GM18517 (cell line): ENCODE measurements around the gene RIOK1.
"Not testable (repeated sequence)": the region's sequence is repeated elsewhere in the genome, so short reads cannot be mapped to it uniquely, and the experiment has no call there.

Experiments
- ATAC-seq: cut with Tn5 transposase; IDR thresholded peaks from one replicate; pipeline ENCODE4 v1.9.1; 2021; ENCODE audit warnings: mild to moderate bottlenecking, moderate library complexity; ENCODE audit not compliant: unreplicated experiment

RIOK1 gene

DNA sequence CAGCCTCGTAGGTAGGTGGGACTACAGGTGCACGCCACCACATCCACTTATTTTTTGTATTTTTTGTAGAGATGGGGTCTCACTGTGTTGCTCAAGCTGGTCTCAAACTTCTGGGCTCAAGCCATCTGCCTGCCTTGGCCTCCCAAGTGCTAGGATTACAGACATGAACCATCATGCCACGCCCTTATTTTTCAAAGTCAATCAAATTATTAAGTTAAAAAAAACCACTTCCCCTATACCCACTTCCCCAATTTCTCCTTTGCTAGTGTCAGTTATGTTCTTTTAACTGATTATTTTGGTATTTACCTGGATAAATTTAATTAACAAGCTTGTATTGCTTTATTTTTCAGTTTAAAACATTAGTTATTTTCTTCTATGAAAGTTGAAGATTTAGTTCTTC lies 49.6 kb downstream of the RIOK1 start:
- no peak for ATAC-seq

DNA sequence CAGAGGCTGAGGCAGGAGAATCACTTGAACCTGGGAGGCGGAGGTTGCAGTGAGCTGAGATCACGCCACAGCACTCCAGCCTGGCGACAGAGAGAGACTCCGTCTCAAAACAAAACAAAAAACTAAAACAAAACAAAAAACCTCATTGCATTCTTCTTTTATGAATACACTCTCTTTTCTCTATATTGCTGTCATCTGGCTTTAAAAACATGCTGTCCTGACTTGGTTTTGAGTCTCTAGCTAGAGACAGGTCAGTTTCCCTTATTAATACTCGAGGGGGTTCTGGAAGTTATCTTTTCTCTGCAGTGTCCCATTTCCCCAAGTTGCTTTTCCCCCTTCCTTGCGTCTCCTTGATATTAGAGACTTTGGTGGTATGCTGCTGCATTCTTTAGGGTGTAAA lies 50.9 kb downstream of the RIOK1 start:
- ATAC-seq, result no peak

DNA sequence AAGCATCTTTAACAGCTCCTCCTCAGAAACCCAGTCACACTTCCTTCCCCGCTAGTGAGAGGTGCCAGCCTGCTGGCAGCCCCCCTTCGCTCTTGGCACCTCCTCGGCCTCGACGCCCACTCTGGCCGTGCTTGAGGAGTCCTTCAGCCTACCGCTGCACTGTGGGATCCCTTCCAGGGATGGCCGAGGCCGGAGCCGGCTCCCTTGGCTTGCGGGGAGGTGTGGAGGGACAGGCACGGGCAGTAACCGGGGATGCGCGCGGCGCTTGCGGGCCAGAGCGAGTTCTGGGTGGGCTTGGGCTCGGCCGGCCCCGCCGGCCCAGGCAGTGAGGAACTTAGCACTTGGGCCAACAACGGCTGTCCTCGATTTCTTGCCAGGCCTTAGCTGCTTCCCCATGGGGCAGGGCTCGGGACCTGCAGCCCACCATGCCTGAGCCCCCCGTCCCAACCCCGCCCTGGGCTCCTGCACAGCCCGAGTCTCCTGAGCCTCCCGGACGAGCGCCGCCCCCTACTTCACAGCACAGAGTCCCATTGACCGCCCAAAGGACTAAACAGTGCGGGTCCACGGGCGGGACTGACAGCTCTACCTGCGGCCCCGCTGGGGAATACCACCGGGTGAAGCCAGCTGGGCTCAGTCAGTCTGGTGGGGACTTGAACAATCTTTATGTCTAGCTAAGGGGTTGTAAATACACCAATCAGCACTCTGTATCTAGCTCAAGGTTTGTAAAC lies 51.6 kb downstream of the RIOK1 start:
- ATAC-seq, result no peak

DNA sequence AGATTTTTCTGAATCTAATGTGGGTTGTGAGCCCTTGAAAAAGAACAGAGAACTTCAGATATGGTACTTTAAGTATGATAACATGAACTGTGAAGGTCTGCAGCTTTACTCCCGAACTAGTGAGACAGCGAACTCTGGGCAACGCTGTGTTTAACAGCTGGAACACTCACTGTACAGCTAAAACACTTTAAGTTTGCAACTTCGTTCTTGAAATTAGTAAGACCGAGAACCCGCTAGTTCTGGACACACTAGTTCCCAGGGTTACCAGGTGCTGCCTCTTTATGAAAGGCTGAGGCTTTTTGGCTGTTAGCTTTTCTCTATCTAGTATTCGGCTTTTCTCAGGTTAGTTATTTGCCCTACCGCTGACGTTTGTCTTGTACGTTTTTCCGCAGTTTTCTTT lies 52.9 kb downstream of the RIOK1 start:
- no peak for ATAC-seq

DNA sequence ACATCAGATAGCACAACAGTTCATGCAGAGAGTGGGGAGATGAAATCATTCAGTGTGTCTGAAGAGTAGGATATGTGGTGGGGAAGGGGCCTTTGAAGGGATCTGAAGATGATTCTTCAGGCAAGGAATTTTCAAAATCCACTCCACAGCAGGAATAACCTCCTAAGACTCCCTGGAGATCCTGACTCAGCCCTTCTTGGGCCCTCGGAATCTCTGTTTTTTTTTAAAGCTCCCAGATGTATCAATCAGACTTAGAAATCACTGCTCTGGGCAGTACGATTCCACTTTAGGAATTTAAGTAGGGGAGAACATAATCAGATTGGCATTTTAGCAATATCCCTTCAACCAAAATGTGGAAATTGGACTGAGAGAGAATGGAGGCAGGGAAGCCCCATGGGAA lies 55.5 kb downstream of the RIOK1 start:
- no peak for ATAC-seq

DNA sequence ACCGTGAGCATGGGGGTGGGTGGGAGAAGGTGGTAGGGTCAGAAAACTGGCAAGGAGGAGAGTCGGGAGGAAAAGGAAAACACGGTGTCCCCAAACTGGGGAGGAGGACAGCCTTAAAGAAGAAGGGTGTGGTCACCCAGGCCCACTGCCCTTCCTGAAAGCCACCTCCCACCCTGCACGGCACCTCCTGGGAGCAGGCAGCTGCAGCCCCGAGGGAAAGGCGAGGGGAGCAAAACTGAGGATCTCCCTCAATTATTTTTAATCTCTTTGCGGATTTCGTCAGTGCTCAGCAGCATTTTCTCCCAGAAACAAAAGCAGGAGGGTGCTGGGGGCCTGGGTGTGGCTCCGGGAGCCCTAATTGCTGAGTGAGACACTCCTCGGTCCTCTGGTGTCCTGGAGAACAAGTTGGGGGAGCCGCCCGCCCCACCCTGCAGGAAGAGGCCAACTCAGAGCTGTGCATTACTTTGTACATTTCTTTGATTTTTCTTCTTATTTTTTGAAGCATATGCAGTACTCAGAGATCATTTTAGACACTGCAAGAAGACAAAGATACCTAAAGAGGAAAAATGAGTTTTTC lies 56.4 kb downstream of the RIOK1 start:
- ATAC-seq, result no peak

DNA sequence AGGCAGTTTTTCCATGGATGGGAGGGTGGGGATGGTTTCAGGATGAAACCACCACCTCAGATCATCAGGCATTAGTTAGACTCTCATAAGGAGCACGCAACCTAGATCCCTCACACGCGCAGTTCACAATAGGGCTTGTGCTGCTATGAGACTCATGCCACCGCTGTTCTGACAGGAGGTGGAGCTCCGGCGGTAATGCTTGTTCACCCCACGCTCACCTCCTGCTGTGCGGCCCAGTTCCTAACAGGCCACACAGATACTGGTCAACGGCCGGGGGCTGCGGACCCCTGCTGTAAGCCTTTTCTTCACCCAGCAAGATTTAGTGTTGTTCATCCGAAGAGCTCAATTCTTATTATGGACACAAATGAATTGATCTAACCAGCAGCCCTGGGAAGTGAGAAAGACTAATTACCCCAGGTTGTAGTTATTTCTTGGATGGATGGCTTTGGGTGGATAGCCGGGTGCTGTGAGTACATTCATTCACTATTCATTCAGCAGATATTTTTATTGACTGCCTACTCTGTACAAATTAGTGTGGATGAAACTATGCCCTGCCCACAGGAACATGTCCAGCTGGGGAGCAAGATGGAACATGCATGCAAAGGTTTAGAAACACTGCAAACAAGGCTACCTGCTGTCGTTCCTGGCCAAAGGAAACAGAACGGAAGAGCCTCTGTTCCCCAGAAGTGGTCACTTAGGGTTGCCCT lies 57.2 kb downstream of the RIOK1 start:
- ATAC-seq, result no peak

DNA sequence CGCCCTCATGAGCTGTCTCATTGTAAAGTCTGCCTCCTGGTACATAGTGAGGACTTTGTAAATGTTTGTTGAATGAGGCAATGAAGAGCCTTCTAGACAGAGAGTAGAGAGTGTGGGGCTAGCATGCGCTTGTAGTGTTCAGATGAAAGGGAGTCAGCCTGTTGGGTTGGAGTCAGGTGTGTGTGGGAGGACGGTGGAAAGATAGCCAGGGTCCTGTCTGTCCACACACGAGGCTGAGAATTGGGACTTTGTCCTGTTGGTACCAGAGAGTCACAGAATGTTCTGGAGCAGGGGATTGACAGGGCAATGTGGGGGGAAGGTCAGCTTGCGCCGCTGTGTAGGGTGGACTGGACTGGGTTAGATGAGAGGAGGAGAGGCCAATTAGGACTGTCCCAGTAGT lies 58.6 kb downstream of the RIOK1 start:
- no peak for ATAC-seq

DNA sequence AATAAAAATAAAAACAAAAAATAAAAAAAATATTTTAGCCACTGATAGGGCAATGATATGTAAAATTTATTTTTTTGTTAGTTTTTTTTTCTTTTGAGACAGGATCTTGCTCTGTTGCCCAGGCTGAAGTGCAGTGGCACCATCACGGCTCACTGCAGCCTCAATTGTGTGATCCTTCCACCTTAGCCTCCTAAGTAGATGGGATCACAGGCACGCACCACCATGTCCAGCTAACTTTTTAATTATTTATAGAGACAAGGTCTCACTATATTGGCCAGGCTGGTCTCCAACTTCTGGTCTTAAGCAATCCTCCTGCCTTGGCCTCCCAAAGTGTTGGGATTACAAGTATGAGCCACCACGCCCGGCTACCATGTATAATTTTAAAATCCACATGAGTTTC lies 59.4 kb downstream of the RIOK1 start:
- ATAC-seq, result no peak

DNA sequence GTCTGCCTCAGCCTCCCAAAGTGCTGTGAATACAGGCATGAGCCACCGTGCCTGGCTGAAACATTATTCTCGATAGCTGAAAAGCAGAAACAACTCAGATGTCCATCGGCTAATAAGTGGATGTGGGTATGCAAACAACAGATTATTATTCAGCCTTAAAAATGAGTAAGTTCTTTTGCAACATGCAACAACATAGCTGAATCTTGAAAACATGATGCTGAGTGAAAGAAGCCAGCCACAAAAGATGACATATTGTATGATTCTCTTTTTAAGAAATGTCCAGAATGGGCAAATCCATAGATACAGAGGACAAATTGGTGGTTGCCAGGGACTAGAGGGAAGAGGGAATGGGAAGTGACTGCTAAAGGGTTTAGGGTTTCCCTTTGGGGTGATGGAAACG lies 61.7 kb downstream of the RIOK1 start:
- no peak for ATAC-seq

DNA sequence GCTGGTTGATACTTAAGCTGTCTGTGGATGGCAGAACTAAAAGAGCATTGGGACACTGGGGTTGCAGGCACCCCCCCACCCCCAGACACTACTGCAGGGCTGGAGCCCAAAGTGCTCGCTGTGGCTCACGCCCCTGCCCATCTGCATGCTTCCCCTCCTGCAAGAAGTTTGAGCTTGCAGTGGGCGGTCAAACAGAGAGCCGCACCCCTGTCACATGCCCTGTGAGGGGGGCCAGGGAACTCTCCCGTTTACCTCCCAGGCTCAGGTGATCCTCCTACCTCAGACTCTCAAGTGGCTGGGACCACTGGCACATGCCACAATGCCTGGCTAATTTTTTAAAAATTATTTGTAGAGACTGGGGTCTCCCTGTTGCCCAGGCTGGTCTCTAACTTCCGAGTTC lies 63.3 kb downstream of the RIOK1 start:
- ATAC-seq, result no peak

DNA sequence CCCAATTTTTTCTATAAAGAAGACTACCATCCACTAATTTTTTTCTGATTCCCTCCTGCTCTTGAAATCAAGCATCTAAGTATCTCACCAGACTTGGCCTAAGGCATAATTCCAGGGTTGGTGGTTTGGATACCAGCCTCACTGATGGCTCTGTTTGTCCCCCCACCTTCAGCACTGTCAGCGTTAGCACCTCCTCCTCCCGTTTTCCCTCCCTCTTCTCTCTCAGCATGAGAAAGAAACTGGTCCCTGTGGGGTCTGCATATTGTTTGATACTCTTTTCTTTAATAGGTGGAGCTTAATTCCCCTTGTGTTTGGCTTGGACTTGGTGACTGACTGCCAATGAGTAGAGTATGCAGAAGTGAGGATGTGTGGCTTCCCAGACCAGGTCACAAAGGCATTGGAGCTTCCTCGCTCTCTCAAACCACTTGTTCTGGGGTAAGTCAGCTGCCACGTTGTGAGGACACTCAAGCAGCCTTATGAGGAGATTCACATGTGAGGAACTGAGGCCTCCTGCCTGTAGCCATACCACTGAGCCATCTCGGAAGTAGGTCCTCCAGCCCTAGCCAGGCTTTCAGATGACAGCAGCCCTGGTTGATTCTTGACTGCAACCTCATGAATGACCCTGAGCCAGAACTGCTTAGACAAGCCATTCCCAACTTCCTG lies 65.2 kb downstream of the RIOK1 start:
- ATAC-seq, result no peak

DNA sequence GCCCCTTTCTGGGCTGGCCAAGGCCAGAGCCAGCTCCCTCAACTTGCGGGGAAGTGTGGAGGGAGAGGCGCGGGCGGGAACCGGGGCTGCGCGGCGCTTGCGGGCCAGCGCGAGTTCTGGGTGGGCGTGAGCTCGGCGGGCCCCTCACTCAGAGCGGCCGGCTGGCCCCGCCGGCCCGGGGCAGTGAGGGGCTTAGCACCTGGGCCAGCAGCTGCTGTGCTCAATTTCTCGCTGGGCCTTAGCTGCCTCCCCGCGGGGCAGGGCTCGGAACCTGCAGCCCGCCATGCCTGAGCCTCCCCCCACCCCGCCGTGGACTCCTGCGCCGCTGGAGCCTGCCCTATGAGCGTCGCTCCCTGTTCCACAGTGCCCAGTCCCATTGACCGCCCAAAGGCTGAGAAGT lies 66.7 kb downstream of the RIOK1 start:
- not testable (repeated sequence) for ATAC-seq

DNA sequence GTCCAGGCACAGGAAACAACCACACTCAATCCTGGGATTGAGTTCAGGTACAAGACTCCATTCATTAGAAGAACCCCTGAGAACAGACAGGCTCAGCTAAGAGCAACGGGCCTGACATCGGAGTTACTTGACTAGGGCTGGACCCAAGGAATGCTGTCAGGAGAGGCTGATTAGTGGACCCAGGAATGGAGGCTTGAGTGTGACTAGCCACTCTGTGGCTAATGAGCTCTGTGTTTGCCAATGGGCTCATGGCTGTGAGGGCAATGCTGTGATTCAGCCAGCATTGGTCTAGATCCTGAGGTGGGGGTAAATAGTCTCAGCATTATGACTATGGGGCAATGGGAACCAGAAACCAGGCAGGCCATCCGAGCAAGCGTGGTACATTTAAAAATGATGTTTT lies 71.8 kb downstream of the RIOK1 start:
- ATAC-seq, result no peak

DNA sequence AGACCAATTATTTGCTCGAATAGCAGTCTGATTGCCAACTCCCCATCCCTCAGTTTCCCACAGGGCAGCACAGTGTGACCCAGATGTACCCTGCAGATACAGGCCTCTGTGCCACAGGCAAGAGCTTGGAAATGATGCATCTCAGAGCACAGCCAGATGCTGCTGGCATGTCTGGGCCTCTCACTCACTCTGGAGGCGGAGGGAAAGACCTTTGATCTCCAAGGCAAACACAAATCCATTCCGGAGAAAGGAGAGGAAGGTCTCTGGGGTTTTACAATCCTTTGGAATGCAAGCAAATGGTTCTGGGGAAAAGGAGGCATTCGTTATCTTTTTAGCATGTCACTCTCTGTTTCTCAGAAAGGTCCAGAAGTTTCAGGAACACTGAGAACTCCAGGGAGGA lies 74.2 kb downstream of the RIOK1 start:
- no peak for ATAC-seq

DNA sequence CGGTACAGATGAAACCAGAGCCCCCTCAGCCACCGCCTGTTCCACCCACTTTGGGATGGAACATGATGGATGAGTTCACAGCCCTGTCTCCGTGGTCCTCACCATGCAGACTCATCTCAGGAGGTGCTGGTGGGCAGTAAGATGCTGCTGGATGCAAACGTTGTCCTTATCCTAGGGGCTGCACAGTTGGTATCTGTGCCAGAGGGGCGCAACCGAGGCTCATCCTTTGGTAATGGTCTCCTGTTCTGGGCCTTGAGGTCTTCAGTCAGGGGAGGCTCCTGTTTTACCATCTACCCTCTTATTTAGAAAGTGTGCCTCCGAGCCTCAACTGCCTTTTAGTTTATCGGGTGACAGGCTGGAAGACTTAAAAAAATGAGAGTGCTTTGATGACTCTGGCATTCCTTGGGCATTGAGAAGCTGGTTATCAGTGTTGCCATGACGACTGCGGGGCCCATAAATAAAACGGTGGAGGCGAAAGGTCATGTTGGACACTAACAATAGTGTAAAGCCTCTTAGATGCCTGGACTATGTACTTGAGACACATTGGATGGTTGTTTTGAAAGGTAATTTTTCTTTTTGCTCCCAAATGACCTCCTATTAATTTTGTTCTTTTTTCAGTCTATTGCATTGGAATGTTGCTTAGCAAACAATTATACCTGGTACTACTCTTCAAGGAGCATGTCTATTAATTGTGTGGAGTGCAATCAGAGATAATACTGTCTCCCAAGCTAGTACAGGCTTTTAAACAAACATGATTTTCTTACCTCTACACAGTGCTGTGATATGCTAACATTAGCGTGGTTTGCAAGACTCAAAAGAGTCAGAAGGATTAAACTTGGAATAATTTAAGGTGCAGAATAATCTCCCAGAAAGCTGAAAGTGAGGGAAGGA lies 77.6 kb downstream of the RIOK1 start:
- no peak for ATAC-seq
